Stimulated activated CD8-positive, alpha-beta memory T cell treated with anti-CD3 and anti-CD28 coated beads, Interleukin-7, amount 100 ng/mL, for 48 hours (primary cell): ENCODE measurements around the gene METRNL.
A peak's percentile ranks its signal among the peaks of the same experiment; 100 is the strongest.
"Not testable (repeated sequence)": the region's sequence is repeated elsewhere in the genome, so short reads cannot be mapped to it uniquely, and the experiment has no call there.

Experiments
- DNase-seq, 2 donors: peaks; one replicate each; pipeline ENCODE4 v3.0.0-alpha.2; 2020; ENCODE audit warnings: low read depth in 1 of 2; ENCODE audit errors: extremely low read depth in 1 of 2

METRNL gene

GRCh38 chr17:83079352-83079747 is at the start of gene METRNL:
Gene METRNL (plus strand): TSS chr17:83079609. CDS start chr17:83079816, 207 bp downstream.
- peak; percentile 47 to 53 for DNase-seq

- no peak for DNase-seq
Observed at GRCh38 chr17:83030432-83030831, 49.0 kb upstream of the METRNL start.

GRCh38 chr17:83031321-83031945 is 48.0 kb upstream of the METRNL start:
- DNase-seq, result no peak

- not testable (repeated sequence) for DNase-seq
Observed at GRCh38 chr17:83031946-83032451, 47.4 kb upstream of the METRNL start.

GRCh38 chr17:83032781-83033180 is 46.6 kb upstream of the METRNL start:
- DNase-seq, result no peak

GRCh38 chr17:83034525-83034924 is 44.9 kb upstream of the METRNL start:
- DNase-seq, result no peak

GRCh38 chr17:83035722-83036121 is 43.7 kb upstream of the METRNL start:
- DNase-seq, result no peak

GRCh38 chr17:83036193-83036592 is 43.2 kb upstream of the METRNL start:
- DNase-seq, result no peak

GRCh38 chr17:83036666-83037065 is 42.7 kb upstream of the METRNL start:
- DNase-seq, result no peak

GRCh38 chr17:83037084-83037873 is 42.1 kb upstream of the METRNL start:
- DNase-seq, result no peak

- no peak for DNase-seq
Observed at GRCh38 chr17:83037874-83038165, 41.6 kb upstream of the METRNL start.

- DNase-seq, result not testable (repeated sequence)
Observed at GRCh38 chr17:83038983-83039382, 40.4 kb upstream of the METRNL start.

GRCh38 chr17:83041305-83041704 is 38.1 kb upstream of the METRNL start:
- DNase-seq, result no peak

- DNase-seq, result no peak
Observed at GRCh38 chr17:83042522-83043158, 36.8 kb upstream of the METRNL start.

- not testable (repeated sequence) for DNase-seq
Observed at GRCh38 chr17:83044479-83044878, 34.9 kb upstream of the METRNL start.

GRCh38 chr17:83046448-83047181 is 32.8 kb upstream of the METRNL start:
- DNase-seq, result no peak

- DNase-seq, result no peak
Observed at GRCh38 chr17:83047182-83047478, 32.3 kb upstream of the METRNL start.

GRCh38 chr17:83047818-83048475 is 31.5 kb upstream of the METRNL start:
- not testable (repeated sequence) for DNase-seq

GRCh38 chr17:83050651-83051395 is 28.6 kb upstream of the METRNL start:
- DNase-seq, result no peak
